GM21381 (cell line): Measurements from ENCODE around the gene GALNT7.

Source experiments
- ATAC-seq: cut with Tn5 transposase; IDR thresholded peaks from one replicate; pipeline ENCODE4 v1.9.1; 2021; ENCODE audit warnings: mild to moderate bottlenecking, moderate library complexity; ENCODE audit not compliant: unreplicated experiment

Gene GALNT7

GRCh38 chr4:173259310-173259709, 90.7 kb downstream of the GALNT7 start:
- ATAC-seq = no peak

- no peak for ATAC-seq
These were observed 92.4 kb downstream of the GALNT7 start for GRCh38 chr4:173261052-173261451.

GRCh38 chr4:173262375-173262774, 93.8 kb downstream of the GALNT7 start:
- no peak for ATAC-seq

GRCh38 chr4:173264245-173264644, 95.6 kb downstream of the GALNT7 start:
- ATAC-seq = peak; percentile 16

- peak; percentile 83 for ATAC-seq
These were observed 96.1 kb downstream of the GALNT7 start for GRCh38 chr4:173264684-173265185.

GRCh38 chr4:173265751-173266150, 97.1 kb downstream of the GALNT7 start:
- ATAC-seq = no peak

- ATAC-seq = no peak
These were observed 99.1 kb downstream of the GALNT7 start for GRCh38 chr4:173267711-173268110.

GRCh38 chr4:173269280-173269679, 100.7 kb downstream of the GALNT7 start:
- no peak for ATAC-seq

- ATAC-seq = no peak
These were observed 101.9 kb downstream of the GALNT7 start for GRCh38 chr4:173270312-173271027.

- no peak for ATAC-seq
These were observed 103.7 kb downstream of the GALNT7 start for GRCh38 chr4:173272314-173272713.

- ATAC-seq = no peak
These were observed 104.4 kb downstream of the GALNT7 start for GRCh38 chr4:173272996-173273395.

- no peak for ATAC-seq
These were observed 105.3 kb downstream of the GALNT7 start for GRCh38 chr4:173273941-173274340.

GRCh38 chr4:173274744-173275143, 106.1 kb downstream of the GALNT7 start:
- no peak for ATAC-seq

- ATAC-seq = no peak
These were observed 106.5 kb downstream of the GALNT7 start for GRCh38 chr4:173275150-173275549.

GRCh38 chr4:173277340-173277739, 108.7 kb downstream of the GALNT7 start:
- no peak for ATAC-seq

- no peak for ATAC-seq
These were observed 112.4 kb downstream of the GALNT7 start for GRCh38 chr4:173280998-173281397.

GRCh38 chr4:173281406-173282255, 113.0 kb downstream of the GALNT7 start:
- ATAC-seq = no peak

- ATAC-seq = no peak
These were observed 113.6 kb downstream of the GALNT7 start for GRCh38 chr4:173282256-173282562.

- no peak for ATAC-seq
These were observed 114.0 kb downstream of the GALNT7 start for GRCh38 chr4:173282626-173283025.

- no peak for ATAC-seq
These were observed 115.9 kb downstream of the GALNT7 start for GRCh38 chr4:173284463-173284862.

- no peak for ATAC-seq
These were observed 118.9 kb downstream of the GALNT7 start for GRCh38 chr4:173287486-173287885.

GRCh38 chr4:173288296-173288695, 119.7 kb downstream of the GALNT7 start:
- peak; percentile 61 for ATAC-seq
